Measurements from ENCODE around the gene C4orf54.

Gene C4orf54

GRCh38 chr4:99653916-99654315 lies 3.7 kb downstream of the C4orf54 start:
- DNase-seq (ENCODE audit: low spot score): no peak
- TF ChIP-seq, protein P1, sequence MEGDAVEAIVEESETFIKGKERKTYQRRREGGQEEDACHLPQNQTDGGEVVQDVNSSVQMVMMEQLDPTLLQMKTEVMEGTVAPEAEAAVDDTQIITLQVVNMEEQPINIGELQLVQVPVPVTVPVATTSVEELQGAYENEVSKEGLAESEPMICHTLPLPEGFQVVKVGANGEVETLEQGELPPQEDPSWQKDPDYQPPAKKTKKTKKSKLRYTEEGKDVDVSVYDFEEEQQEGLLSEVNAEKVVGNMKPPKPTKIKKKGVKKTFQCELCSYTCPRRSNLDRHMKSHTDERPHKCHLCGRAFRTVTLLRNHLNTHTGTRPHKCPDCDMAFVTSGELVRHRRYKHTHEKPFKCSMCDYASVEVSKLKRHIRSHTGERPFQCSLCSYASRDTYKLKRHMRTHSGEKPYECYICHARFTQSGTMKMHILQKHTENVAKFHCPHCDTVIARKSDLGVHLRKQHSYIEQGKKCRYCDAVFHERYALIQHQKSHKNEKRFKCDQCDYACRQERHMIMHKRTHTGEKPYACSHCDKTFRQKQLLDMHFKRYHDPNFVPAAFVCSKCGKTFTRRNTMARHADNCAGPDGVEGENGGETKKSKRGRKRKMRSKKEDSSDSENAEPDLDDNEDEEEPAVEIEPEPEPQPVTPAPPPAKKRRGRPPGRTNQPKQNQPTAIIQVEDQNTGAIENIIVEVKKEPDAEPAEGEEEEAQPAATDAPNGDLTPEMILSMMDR (IDR thresholded peaks at IDR 0.05; ENCODE audit: extremely low read depth, missing control alignments): no peak

DNA sequence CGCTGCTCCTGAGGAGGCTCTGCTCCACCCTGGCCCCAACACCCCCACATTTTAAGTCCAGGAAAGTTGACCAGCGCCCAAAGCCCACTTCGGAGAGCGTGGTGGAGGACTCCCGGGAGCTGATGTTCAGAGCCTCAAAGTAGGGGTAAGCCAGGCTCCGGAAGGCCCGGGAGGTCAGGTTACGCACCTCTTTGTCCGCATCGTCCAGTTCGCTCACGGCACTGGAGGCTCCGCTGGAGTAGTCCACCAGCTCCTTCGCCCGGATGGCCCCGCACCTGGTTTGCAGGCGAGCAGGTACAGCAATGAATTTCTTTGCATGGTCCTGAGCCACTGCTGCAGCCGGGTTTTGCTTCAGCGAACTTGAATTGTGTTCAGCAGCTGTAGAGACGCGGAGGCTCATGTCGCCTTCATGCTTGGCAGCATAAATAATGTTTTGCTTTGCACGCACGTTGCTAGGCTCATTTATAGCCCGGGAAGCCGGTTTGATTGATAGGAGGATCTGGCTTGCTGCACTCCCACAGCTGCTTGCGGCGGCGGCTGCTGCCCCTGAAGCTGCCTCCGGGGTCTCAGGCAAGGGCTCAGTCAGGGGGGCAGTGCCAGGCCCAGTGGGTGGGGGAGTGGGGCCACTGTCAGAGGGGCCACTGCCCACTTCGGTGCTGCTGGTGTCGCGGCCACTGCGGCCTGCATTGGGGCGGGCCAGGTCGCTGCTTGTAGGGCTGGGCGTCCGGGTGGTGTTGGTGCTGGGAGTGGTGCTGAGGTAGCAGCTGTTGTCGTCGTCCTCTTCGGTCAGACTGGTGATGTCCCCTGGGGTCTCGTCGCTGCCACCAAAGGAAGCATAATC lies 4.8 kb downstream of the C4orf54 start:
- no peak for DNase-seq (ENCODE audit: low spot score)
- TF ChIP-seq, protein P1 (IDR thresholded peaks at IDR 0.05; ENCODE audit: extremely low read depth, missing control alignments): no peak

- TF ChIP-seq, protein P1 (IDR thresholded peaks at IDR 0.05; ENCODE audit: extremely low read depth, missing control alignments): no peak
- no peak for DNase-seq (ENCODE audit: low spot score)
Observed at GRCh38 chr4:99651811-99652485, 5.7 kb downstream of the C4orf54 start.

DNA sequence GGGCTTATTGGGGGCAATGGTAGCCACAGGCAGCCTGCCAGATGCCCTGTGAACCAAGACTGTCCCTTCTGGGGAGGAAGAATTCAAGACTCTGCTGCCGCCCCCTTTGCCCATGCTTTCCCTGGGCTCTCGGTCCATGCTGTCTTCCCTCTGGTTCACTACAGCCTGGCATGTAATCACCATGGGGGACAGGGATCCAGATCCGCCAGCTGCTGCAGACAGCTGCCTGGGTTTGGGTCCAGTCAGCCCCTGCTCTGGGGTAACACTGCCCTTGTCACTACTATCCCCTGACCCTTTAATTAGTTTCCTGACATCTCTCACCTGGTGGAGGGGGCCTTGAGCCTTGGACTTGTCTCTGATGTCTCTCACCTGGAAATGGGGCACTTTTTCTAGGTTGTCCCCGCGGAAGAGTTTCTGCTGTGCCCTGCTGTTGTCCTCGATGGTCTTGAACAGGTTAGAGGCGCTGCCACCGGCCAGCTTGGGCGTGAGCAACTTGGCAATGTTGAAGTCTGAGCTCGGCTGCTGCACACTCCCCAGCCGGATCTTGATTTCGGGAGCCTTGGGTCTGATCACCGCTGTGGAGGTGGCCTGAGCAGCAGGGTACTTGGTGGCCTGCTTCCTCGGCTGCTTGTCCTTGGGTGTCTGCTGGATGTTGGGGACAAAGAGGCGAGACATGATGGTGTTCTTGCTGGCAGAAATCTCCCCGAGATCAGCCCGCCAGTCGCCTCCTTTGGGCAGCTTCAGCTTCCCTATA lies 6.4 kb downstream of the C4orf54 start:
- TF ChIP-seq, protein P1 (IDR thresholded peaks at IDR 0.05; ENCODE audit: extremely low read depth, missing control alignments): no peak
- no peak for DNase-seq (ENCODE audit: low spot score)

DNA sequence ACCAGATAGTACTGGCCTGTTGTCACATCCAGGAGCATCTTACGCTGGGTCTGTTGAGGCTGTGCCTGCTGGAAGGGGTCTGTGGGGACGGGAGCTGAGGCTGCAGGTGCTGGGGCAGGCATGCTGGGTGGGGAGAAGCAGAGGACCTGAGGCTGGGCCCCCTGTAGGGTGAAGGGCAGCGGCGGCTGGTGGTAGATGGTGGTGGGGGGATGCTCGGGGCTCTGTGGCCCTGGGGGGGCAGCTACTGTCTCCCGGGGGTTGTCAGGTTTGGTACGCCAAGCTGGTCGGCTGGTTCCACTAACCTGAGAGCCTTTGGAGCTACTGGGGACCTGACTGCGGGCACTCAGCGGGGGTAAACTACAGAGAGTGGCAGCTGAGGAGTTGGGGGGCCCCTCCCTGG lies 7.8 kb downstream of the C4orf54 start:
- DNase-seq (ENCODE audit: low spot score): no peak
- TF ChIP-seq, protein P1 (IDR thresholded peaks at IDR 0.05; ENCODE audit: extremely low read depth, missing control alignments): no peak

- TF ChIP-seq, protein P1 (IDR thresholded peaks at IDR 0.05; ENCODE audit: extremely low read depth, missing control alignments): no peak
- DNase-seq (ENCODE audit: low spot score): no peak
Observed at GRCh38 chr4:99649208-99649607, 8.4 kb downstream of the C4orf54 start.

- DNase-seq (ENCODE audit: low spot score): no peak
- TF ChIP-seq, protein P1 (IDR thresholded peaks at IDR 0.05; ENCODE audit: extremely low read depth, missing control alignments): no peak
Observed at GRCh38 chr4:99648321-99648720, 9.3 kb downstream of the C4orf54 start.
